K562 (cell line): ENCODE results near the gene CHMP3. TPM values are rescaled to one million over a fixed set of nuclear protein-coding genes. Genes with fewer than 3 reads are reported as not detected.

Experiments used
- ATAC-seq: fragments of 200-7000 bp; cut with Tn5 transposase; 3 replicates; pipeline ENCODE4 v1.9.1; 2020; ENCODE audit warnings: moderate library complexity
- BruUV-seq: library from RNA; stranded (reverse); fragments of 400-500 nt; replicated peaks from 2 replicates; lab custom pipeline; 2021; lab: Mats Ljungman, UMichigan
- CTCF ChIA-PET: fragments of 300-600 bp; formaldehyde crosslinking; extraction: SDS; loops from one replicate; lab custom pipeline; 2021; ENCODE audit warnings: low intra/inter-chr PET ratio; lab: Yijun Ruan, JAX
- POLR2A ChIA-PET: fragments of 300-600, 350-650 bp; sonication (Branson Sonifier 250); formaldehyde crosslinking; extraction: SDS; loops from one replicate; lab custom pipeline; 2021; ENCODE audit warnings: antibody characterized with exemption, inconsistent platforms; lab: Yijun Ruan, JAX
- DNase-seq, 4 experiments: peaks; one replicate each; pipeline versions ENCODE4 v3.0.0 to v3.0.0-alpha.2; 2011 to 2018; ENCODE audit warnings: low spot score in 3 of 4, mixed read lengths in 3 of 4; ENCODE audit errors: extremely low read depth in 1 of 4
- FAIRE-seq: peaks from 2 replicates; lab custom pipeline; 2011; peaks lifted over from hg19 to GRCh38; lab: Jason Lieb, UNC
- H2AFZ ChIP-seq: 2 replicates; pipeline ENCODE4 v1.6.0; 2011; ENCODE audit warnings: low read depth, low read length, control low read depth, inconsistent platforms
- H3K27ac ChIP-seq: fragments of 200-600 bp; 3 replicates; pipeline ENCODE4 v1.8.0; 2011; ENCODE audit warnings: low read depth, mild to moderate bottlenecking, control low read depth, inconsistent platforms, low read length, moderate library complexity, mixed read lengths; ENCODE audit errors: extremely low read depth
- H3K27me3 ChIP-seq, 2 experiments: fragments of 300-600 bp in 1 of 2; 2 replicates in 1 of 2; 3 replicates in 1 of 2; pipeline versions ENCODE4 v1.6.0 to v1.8.0; 2011; ENCODE audit warnings: inconsistent platforms in 2 of 2, low read length in 2 of 2, mild to moderate bottlenecking in 1 of 2, mixed read lengths in 1 of 2, moderate library complexity in 1 of 2; ENCODE audit not compliant: control insufficient read depth in 2 of 2, insufficient read depth in 2 of 2
- H3K36me3 ChIP-seq: fragments of 300-600 bp; 3 replicates; pipeline ENCODE4 v1.8.0; 2011; ENCODE audit warnings: mild to moderate bottlenecking, low read length, inconsistent platforms; ENCODE audit not compliant: control insufficient read depth, insufficient read depth
- H3K4me1 ChIP-seq, 2 experiments: fragments of 200-600 bp in 1 of 2; replicated peaks in 1 of 2; 2 replicates in 1 of 2; 3 replicates in 1 of 2; pipeline versions ENCODE4 v1.5.1 to v1.8.0; 2011; ENCODE audit warnings: inconsistent platforms in 2 of 2, low read length in 2 of 2, mild to moderate bottlenecking in 1 of 2, mixed read lengths in 1 of 2, moderate library complexity in 1 of 2; ENCODE audit not compliant: control insufficient read depth in 2 of 2, insufficient read depth in 2 of 2
- H3K4me2 ChIP-seq: 2 replicates; pipeline ENCODE4 v1.6.1; 2011; ENCODE audit warnings: low read length, control low read depth, inconsistent platforms, mixed read lengths; ENCODE audit not compliant: insufficient read depth
- H3K4me3 ChIP-seq: fragments of 200-600 bp; sonication (generic), shearing (Covaris generic); 2 replicates; pipeline ENCODE4 v1.5.1; 2016; ENCODE audit warnings: control low read depth, inconsistent platforms
- H3K79me2 ChIP-seq: fragments of 200-600 bp; 3 replicates; pipeline ENCODE4 v1.8.0; 2011; ENCODE audit warnings: low read length, inconsistent platforms; ENCODE audit not compliant: control insufficient read depth, insufficient read depth
- H3K9ac ChIP-seq, 2 experiments: 2 replicates each; pipeline versions ENCODE4 v1.6.0 to v1.6.1; 2011; ENCODE audit warnings: low read depth in 2 of 2, low read length in 2 of 2, control low read depth in 1 of 2, inconsistent platforms in 1 of 2, mild to moderate bottlenecking in 1 of 2, mixed read lengths in 1 of 2; ENCODE audit not compliant: insufficient read depth in 1 of 2
- H3K9me1 ChIP-seq: one replicate; pipeline ENCODE4 v1.6.0; 2011; ENCODE audit warnings: inconsistent platforms, mild to moderate bottlenecking, low read length, moderate library complexity; ENCODE audit not compliant: control insufficient read depth, insufficient read depth
- H3K9me3 ChIP-seq: replicated peaks from 2 replicates; pipeline ENCODE4 v1.5.1; 2011; ENCODE audit warnings: low read depth, low read length, inconsistent platforms; ENCODE audit not compliant: control insufficient read depth, insufficient read depth
- H4K20me1 ChIP-seq: replicated peaks from 2 replicates; pipeline ENCODE4 v1.6.1; 2011; ENCODE audit warnings: low read length, inconsistent platforms, mixed read lengths; ENCODE audit not compliant: control insufficient read depth, insufficient read depth
- BACH1 ChIP-seq: fragments of 200-800 bp; sonication (Bioruptor generic); IDR thresholded peaks from 2 replicates; pipeline ENCODE4 v1.6.1; 2016; ENCODE audit warnings: missing genetic modification characterization, missing compliant biosample characterization
- ETV1 ChIP-seq: fragments of 450-650 bp; conservative IDR thresholded peaks from 2 replicates; pipeline ENCODE4 v1.6.1; 2016; ENCODE audit warnings: missing genetic modification characterization, control low read depth, low read depth, missing compliant biosample characterization
- HDAC2 ChIP-seq: fragments of 450-650 bp; IDR thresholded peaks from 2 replicates; pipeline ENCODE4 v1.6.1; 2016; ENCODE audit warnings: mild to moderate bottlenecking
- NFIX ChIP-seq: fragments of 250-450 bp; sonication (Bioruptor Pico); IDR thresholded peaks from 2 replicates; pipeline ENCODE4 v1.4.0; 2020; ENCODE audit warnings: low read depth, mild to moderate bottlenecking, moderate library complexity
- POLR2AphosphoS5 ChIP-seq: IDR thresholded peaks from 2 replicates; pipeline ENCODE4 v1.6.1; 2011; ENCODE audit warnings: mild to moderate bottlenecking, low read depth, low read length, moderate library complexity; ENCODE audit not compliant: control insufficient read depth, insufficient read depth
- POLR2B ChIP-seq: fragments of 450-650 bp; IDR thresholded peaks from 2 replicates; pipeline ENCODE4 v1.6.1; 2018; ENCODE audit warnings: low read depth; ENCODE audit not compliant: partially characterized antibody
- RAD51 ChIP-seq: fragments of 450-650 bp; IDR thresholded peaks from 2 replicates; pipeline ENCODE4 v1.7.1; 2016; ENCODE audit warnings: low read depth, mild to moderate bottlenecking, borderline replicate concordance
- RFX7 ChIP-seq: fragments of 250-450 bp; sonication (Bioruptor Pico); IDR thresholded peaks from 2 replicates; pipeline ENCODE4 v1.5.1; 2021; ENCODE audit warnings: mild to moderate bottlenecking
- U2AF2 ChIP-seq: fragments of 200-400 bp; formaldehyde crosslinking; optimal IDR thresholded peaks from 2 replicates; pipeline ENCODE3; 2017; ENCODE audit warnings: low read depth, mild to moderate bottlenecking, low read length
- XRCC4 ChIP-seq: IDR thresholded peaks from one replicate; pipeline ENCODE4 v1.6.1; 2011; ENCODE audit not compliant: insufficient read depth, insufficient read length; ENCODE audit errors: extremely low read depth
- ZNF23 ChIP-seq: fragments of 250-450 bp; sonication (Bioruptor Pico); IDR thresholded peaks from 2 replicates; pipeline ENCODE4 v1.4.0; 2020; ENCODE audit warnings: mild to moderate bottlenecking
- ZNF57 ChIP-seq: fragments of 450-650 bp; formaldehyde crosslinking; IDR thresholded peaks from 2 replicates; pipeline ENCODE4 v1.4.0; 2020; ENCODE audit warnings: mild to moderate bottlenecking, moderate library complexity
- ZNF764 ChIP-seq: fragments of 250-450 bp; sonication (Bioruptor Pico); IDR thresholded peaks from 2 replicates; pipeline ENCODE4 v1.4.0; 2020; ENCODE audit warnings: low read depth, mild to moderate bottlenecking, moderate library complexity
- ZNF830 ChIP-seq: fragments of 250-450 bp; sonication (Bioruptor Pico); IDR thresholded peaks from 2 replicates; pipeline ENCODE4 v1.5.0; 2021; ENCODE audit warnings: mild to moderate bottlenecking
- WGBS: fragments of 100-300 bp; shearing (Covaris generic); methylation state at CpG from one replicate; pipeline ENCODE4 v1.1.6; 2016; ENCODE audit warnings: low coverage, mixed read lengths; ENCODE audit not compliant: insufficient coverage; ENCODE audit errors: missing lambda C conversion rate; 5-methylcytosine and 5-hydroxymethylcytosine counted together
- in situ Hi-C: fragments of 300-500 bp; cut with MboI; formaldehyde crosslinking; loops from 4 replicates; pipeline ENCODE4 v1.15.0; 2018; ENCODE audit warnings: inconsistent platforms, mixed read lengths
- intact Hi-C: fragments of 100-400 bp; cut with micrococcal nuclease; formaldehyde crosslinking; loops from 2 replicates; pipeline ENCODE4 v1.14.2; 2022
- polyA plus RNA-seq, 8 experiments: library from polyadenylated mRNA; depleted of rRNA in 4 of 8; stranded (reverse) in 5 of 8; unstranded in 3 of 8; fragments of >200 nt; fragmentation: Nextera tagmentation in 2 of 8; fragmentation: Illumina TruSeq in 1 of 8; extraction: Ambion mirVana in 2 of 8; extraction: Trizol in 1 of 8; gene quantifications; 2 replicates each; pipeline versions ENCODE4 v1.2.1 to v1.2.3, GENCODE V29; 2011 to 2014; ENCODE audit warnings: inconsistent platforms in 1 of 8, missing spikeins in 1 of 8
- total RNA-seq, 7 experiments: library from RNA; depleted of rRNA in 6 of 7; stranded (reverse); fragments of >200 nt in 6 of 7; fragmentation: Illumina TruSeq in 2 of 7; extraction: Trizol in 2 of 7; gene quantifications; 2 replicates each; pipeline versions ENCODE4 v1.2.1 to v1.2.3, GENCODE V29; 2011 to 2021; ENCODE audit warnings: low replicate concordance in 1 of 7
- TF ChIP-seq, protein P1 (sequence below): fragments of 250-450 bp; sonication (Bioruptor Pico); IDR thresholded peaks from 2 replicates; pipeline ENCODE4 v1.5.0; 2021; ENCODE audit warnings: mild to moderate bottlenecking, borderline replicate concordance
- TF ChIP-seq, protein P2 (sequence below), 2 experiments: fragments of 450-650 bp; IDR thresholded peaks; 2 replicates each; pipeline ENCODE4 v1.6.1; 2018; ENCODE audit warnings: mild to moderate bottlenecking in 2 of 2, low read depth in 1 of 2; ENCODE audit not compliant: partially characterized antibody in 2 of 2

Gene CHMP3
- total and polyA plus RNA-seq, 9 of the 15 experiments (the other 6 are each of a cell fraction or from before 2014, with no cell fraction given) = 20.6 to 52.5 (median 31.7) TPM

DNA sequence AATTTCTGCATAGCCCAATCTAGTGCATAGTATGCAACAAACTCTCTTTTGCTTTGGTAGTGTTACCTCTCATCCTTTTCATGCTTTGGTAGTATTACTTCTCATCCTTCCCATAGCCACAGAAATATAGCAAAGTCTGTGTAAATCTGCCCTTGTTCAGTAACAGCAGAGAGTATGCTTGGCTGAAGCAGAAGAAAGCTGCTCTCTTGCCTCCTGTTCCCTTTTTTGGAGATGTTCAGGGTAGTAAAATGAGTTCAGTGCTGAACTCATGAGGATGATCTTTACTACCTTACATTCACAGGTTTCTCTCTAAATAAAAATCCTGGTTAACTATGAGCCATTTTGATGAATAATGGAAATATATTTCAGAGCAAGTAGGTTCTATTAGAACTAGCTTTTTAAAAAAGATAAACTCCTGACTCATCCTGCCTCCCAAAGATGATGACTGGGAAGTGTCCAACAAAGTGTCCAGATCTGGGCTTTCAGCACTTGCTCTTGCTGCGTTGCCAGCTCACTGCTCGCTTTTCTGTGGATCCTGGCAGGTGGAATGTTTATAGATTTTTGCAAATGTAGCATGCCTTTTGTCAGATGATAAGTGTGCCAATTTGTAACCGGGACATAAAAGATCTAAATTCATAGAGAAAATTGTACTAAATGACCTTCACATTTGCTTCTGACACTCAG lies 29.4 kb upstream of the CHMP3 start:
- ChIA-PET CTCF (no interaction called here), POLR2A (interaction anchor here (1.1 to 1.2 kb wide), 2 partner anchors 10 to 19 kb away, joined by 5 read pairs; no protein-coding TSS in a partner anchor)
- Histone ChIP-seq H3K9me1 (no peaks in the 10 kb centered on the region), H2AFZ (no peak overlapping the region), H3K36me3 (no peaks in the 10 kb centered on the region), H3K4me3 (no peak overlapping the region), H3K27ac (no peak overlapping the region), H3K9ac (no peak overlapping the region)
- BruUV-seq = no TSS peak
- in situ Hi-C loops = no loop called here
- intact Hi-C loops = no loop called here
- TF ChIP-seq ETV1 (tag) = no peak
- no peak for TF ChIP-seq XRCC4
- TF ChIP-seq BACH1 = no peak
- TF ChIP-seq, protein P1, sequence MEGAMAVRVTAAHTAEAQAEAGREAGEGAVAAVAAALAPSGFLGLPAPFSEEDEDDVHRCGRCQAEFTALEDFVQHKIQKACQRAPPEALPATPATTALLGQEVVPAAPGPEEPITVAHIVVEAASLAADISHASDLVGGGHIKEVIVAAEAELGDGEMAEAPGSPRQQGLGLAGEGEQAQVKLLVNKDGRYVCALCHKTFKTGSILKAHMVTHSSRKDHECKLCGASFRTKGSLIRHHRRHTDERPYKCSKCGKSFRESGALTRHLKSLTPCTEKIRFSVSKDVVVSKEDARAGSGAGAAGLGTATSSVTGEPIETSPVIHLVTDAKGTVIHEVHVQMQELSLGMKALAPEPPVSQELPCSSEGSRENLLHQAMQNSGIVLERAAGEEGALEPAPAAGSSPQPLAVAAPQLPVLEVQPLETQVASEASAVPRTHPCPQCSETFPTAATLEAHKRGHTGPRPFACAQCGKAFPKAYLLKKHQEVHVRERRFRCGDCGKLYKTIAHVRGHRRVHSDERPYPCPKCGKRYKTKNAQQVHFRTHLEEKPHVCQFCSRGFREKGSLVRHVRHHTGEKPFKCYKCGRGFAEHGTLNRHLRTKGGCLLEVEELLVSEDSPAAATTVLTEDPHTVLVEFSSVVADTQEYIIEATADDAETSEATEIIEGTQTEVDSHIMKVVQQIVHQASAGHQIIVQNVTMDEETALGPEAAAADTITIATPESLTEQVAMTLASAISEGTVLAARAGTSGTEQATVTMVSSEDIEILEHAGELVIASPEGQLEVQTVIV (CRISPR knock-in tag) = no peak
- TF ChIP-seq HDAC2 = no peak
- TF ChIP-seq POLR2B = no peak
- no peak for TF ChIP-seq NFIX
- TF ChIP-seq ZNF57 (CRISPR knock-in tag) = no peak
- no peak for TF ChIP-seq U2AF2
- no peak for TF ChIP-seq ZNF764 (CRISPR knock-in tag)
- TF ChIP-seq ZNF830 (CRISPR knock-in tag) = no peak
- TF ChIP-seq, protein P2, sequence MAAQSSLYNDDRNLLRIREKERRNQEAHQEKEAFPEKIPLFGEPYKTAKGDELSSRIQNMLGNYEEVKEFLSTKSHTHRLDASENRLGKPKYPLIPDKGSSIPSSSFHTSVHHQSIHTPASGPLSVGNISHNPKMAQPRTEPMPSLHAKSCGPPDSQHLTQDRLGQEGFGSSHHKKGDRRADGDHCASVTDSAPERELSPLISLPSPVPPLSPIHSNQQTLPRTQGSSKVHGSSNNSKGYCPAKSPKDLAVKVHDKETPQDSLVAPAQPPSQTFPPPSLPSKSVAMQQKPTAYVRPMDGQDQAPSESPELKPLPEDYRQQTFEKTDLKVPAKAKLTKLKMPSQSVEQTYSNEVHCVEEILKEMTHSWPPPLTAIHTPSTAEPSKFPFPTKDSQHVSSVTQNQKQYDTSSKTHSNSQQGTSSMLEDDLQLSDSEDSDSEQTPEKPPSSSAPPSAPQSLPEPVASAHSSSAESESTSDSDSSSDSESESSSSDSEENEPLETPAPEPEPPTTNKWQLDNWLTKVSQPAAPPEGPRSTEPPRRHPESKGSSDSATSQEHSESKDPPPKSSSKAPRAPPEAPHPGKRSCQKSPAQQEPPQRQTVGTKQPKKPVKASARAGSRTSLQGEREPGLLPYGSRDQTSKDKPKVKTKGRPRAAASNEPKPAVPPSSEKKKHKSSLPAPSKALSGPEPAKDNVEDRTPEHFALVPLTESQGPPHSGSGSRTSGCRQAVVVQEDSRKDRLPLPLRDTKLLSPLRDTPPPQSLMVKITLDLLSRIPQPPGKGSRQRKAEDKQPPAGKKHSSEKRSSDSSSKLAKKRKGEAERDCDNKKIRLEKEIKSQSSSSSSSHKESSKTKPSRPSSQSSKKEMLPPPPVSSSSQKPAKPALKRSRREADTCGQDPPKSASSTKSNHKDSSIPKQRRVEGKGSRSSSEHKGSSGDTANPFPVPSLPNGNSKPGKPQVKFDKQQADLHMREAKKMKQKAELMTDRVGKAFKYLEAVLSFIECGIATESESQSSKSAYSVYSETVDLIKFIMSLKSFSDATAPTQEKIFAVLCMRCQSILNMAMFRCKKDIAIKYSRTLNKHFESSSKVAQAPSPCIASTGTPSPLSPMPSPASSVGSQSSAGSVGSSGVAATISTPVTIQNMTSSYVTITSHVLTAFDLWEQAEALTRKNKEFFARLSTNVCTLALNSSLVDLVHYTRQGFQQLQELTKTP (IDR thresholded peaks at IDR 0.05; ENCODE audit: low read depth in 1 of 2, partially characterized antibody in 2 of 2) = no peak
- no peak for TF ChIP-seq ZNF23 (CRISPR knock-in tag)
- TF ChIP-seq RAD51 = no peak
- no peak for TF ChIP-seq POLR2AphosphoS5
- TF ChIP-seq RFX7 (CRISPR knock-in tag) = no peak
- TF ChIP-seq, all 486 proteins: peak for 0
- H3K9me3 ChIP-seq = no peaks in the 10 kb centered on the region
- no peaks in the 10 kb centered on the region for H3K27me3 ChIP-seq
- no peaks in the 10 kb centered on the region for H4K20me1 ChIP-seq
- WGBS = 4% methylated on average over 3 of the region's 3 CpGs
- no peaks in the 10 kb centered on the region for H3K79me2 ChIP-seq
- H3K4me1 ChIP-seq = no peaks in the 10 kb centered on the region
- no peak overlapping the region for H3K4me2 ChIP-seq
- no peak for FAIRE-seq
- no peak for DNase-seq
- ATAC-seq = no peak
